HL-60 (cell line): ENCODE data around the gene PHETA2.

Experiments
- POLR2AphosphoS5 ChIP-seq: IDR thresholded peaks from 2 replicates; pipeline ENCODE4 v1.6.1; 2012; ENCODE audit warnings: low read depth
- TF ChIP-seq, protein P1 (sequence below): IDR thresholded peaks from one replicate; pipeline ENCODE4 v1.5.1; 2011; ENCODE audit warnings: low read length, control low read depth, inconsistent platforms; ENCODE audit not compliant: insufficient read depth
- TF ChIP-seq, protein P2 (sequence below): IDR thresholded peaks from 2 replicates; pipeline ENCODE4 v1.6.1; 2012; ENCODE audit warnings: low read depth; ENCODE audit not compliant: insufficient replicate concordance

DNA sequence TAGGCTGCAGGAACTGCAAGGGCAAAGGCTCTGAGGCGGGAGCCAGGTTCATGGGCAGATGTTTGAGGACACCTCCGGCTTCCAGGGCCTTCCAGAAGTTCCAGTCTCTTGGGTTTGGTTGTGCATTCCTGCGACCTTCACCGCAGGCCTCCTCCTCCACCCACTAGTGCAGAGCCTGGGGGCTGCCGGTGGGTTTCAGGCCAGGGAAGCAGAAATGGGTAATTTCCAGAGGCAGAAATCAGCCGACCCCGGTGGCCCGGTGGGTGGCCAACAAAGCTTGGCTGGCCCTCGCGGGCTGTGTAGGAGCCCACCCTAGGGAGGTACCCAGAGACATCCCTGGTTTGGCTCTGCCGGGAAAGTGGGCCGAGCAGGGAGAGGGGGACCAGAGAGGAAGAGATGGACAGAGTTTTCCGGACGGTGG is 417 bp upstream of the PHETA2 start:
- TF ChIP-seq, protein P1, sequence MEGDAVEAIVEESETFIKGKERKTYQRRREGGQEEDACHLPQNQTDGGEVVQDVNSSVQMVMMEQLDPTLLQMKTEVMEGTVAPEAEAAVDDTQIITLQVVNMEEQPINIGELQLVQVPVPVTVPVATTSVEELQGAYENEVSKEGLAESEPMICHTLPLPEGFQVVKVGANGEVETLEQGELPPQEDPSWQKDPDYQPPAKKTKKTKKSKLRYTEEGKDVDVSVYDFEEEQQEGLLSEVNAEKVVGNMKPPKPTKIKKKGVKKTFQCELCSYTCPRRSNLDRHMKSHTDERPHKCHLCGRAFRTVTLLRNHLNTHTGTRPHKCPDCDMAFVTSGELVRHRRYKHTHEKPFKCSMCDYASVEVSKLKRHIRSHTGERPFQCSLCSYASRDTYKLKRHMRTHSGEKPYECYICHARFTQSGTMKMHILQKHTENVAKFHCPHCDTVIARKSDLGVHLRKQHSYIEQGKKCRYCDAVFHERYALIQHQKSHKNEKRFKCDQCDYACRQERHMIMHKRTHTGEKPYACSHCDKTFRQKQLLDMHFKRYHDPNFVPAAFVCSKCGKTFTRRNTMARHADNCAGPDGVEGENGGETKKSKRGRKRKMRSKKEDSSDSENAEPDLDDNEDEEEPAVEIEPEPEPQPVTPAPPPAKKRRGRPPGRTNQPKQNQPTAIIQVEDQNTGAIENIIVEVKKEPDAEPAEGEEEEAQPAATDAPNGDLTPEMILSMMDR: no peak
- TF ChIP-seq, protein P2, sequence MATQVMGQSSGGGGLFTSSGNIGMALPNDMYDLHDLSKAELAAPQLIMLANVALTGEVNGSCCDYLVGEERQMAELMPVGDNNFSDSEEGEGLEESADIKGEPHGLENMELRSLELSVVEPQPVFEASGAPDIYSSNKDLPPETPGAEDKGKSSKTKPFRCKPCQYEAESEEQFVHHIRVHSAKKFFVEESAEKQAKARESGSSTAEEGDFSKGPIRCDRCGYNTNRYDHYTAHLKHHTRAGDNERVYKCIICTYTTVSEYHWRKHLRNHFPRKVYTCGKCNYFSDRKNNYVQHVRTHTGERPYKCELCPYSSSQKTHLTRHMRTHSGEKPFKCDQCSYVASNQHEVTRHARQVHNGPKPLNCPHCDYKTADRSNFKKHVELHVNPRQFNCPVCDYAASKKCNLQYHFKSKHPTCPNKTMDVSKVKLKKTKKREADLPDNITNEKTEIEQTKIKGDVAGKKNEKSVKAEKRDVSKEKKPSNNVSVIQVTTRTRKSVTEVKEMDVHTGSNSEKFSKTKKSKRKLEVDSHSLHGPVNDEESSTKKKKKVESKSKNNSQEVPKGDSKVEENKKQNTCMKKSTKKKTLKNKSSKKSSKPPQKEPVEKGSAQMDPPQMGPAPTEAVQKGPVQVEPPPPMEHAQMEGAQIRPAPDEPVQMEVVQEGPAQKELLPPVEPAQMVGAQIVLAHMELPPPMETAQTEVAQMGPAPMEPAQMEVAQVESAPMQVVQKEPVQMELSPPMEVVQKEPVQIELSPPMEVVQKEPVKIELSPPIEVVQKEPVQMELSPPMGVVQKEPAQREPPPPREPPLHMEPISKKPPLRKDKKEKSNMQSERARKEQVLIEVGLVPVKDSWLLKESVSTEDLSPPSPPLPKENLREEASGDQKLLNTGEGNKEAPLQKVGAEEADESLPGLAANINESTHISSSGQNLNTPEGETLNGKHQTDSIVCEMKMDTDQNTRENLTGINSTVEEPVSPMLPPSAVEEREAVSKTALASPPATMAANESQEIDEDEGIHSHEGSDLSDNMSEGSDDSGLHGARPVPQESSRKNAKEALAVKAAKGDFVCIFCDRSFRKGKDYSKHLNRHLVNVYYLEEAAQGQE: no peak
- TF ChIP-seq POLR2AphosphoS5: no peak
